T-helper 9 cell (primary cell): ENCODE measurements around the gene ZSWIM1.
A peak's percentile ranks its signal among the peaks of the same experiment; 100 is the strongest.

Experiments used
- DNase-seq: peaks from one replicate; pipeline ENCODE4 v3.0.0-alpha.2; 2020

ZSWIM1 gene

DNA sequence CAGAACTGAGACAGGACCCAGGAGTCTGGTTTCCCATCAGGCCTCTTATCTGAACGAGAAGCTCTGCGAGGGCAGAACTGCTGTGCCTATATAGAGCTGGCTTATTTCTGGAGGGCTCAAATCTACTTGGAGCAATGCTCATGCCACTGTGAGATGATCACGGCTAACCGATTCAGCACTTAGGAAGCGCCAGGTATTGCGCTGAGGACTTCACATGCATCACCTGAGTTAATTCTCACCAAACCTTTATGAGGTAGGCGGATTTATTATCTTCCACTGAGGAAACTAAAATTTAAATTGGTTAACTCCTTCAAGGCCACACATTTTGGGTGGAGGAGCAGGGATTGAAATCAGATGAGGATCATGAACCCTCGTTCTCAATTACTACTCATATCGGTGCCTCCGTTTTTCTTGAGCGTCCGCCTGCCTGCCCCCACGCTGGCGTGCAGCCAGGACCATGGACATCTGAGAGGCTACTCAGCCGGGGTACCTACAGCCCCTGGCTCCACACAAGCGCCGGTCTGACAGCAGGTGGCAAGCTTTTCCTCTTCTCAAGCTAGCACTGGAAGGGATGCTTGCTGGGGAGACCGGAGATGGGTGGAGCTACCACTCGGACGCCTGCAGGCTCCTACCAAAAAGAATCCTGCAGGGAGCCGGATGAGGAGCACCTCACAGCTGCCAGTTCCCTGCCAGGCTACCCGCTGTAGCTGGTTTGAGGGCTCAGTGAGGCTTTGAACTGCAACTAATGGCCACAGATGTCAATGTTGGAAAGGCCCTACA, 52.4 kb downstream of the ZSWIM1 start:
- DNase-seq = peak; percentile 28

GRCh38 chr20:45934046-45934585, 53.1 kb downstream of the ZSWIM1 start:
- DNase-seq = no peak
